ENCODE measurements around the gene PHOX2B. TPM values are rescaled to one million over a fixed set of nuclear protein-coding genes. Genes with fewer than 3 reads are reported as not detected.

The PHOX2B gene
- total RNA-seq, 1 donor from 2014 or later, result not detected

DNA sequence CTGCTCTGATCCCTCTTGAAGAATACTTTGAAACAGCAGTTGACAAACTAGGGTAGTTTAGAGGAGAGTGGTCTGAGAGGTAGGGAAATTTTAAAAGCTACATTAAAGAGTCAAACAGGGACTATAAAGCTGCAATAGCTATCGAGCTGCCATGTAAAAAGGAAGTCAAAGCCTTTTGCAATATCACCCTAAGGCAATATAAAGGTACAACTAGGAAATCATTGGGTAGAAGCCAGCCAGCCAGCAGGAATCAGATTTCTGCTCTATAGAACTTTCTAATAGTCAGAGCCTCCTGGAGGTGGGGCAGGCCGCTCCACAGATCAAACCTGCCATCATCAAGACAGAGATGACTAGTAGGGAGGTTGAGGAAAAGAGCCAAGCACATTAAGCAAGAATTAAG lies 15.2 kb upstream of the PHOX2B start:
- Histone ChIP-seq H3K27me3 (peaks cover 46% of the 10 kb centered on the region), H3K27ac (no peak overlapping the region), H3K9me3 (no peaks in the 10 kb centered on the region), H3K36me3 (no peaks in the 10 kb centered on the region), H3K4me1 (no peaks in the 10 kb centered on the region), H3K4me3 (no peak overlapping the region)
- no peak for TF ChIP-seq CTCF (IDR thresholded peaks at IDR 0.05)
- intact Hi-C loops (cut with DNase I), result no loop called here
- DNase-seq (no peak), ATAC-seq (no peak)

DNA sequence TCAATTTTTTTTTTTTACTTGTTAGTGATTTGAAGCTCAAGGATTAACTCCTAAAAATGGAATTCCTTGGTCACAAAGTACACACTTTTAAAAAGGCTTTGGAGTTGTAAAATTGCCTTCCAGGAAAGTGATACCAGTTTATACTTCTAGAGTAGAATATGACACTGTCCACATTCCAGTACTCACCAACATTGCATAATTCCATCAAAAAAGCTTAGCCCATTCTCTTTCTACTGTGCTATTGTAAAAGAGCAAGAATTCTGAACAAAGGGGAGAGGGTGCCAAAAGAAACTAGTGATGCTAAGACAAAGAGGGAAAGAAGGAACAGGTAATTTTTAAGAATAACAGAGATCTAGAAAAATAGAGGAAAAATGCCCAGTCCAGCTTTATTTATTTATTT lies 10.4 kb upstream of the PHOX2B start:
- no peak for ATAC-seq
- intact Hi-C loops (cut with DNase I), result no loop called here
- peaks cover 74% of the 10 kb centered on the region for H3K27me3 ChIP-seq
- no peak for TF ChIP-seq CTCF (IDR thresholded peaks at IDR 0.05)
- H3K27ac ChIP-seq, result no peak overlapping the region
- H3K9me3 ChIP-seq, result no peaks in the 10 kb centered on the region
- no peaks in the 10 kb centered on the region for H3K4me1 ChIP-seq
- no peaks in the 10 kb centered on the region for H3K36me3 ChIP-seq
- DNase-seq, result no peak
- H3K4me3 ChIP-seq, result no peak overlapping the region

GRCh38 chr4:41757521-41758156 lies 9.1 kb upstream of the PHOX2B start:
- ATAC-seq (no peak), DNase-seq (no peak)
- Histone ChIP-seq H3K36me3 (no peaks in the 10 kb centered on the region), H3K27me3 (peaks cover 87% of the 10 kb centered on the region), H3K9me3 (no peaks in the 10 kb centered on the region), H3K4me3 (no peak overlapping the region), H3K27ac (no peak overlapping the region), H3K4me1 (no peaks in the 10 kb centered on the region)
- TF ChIP-seq CTCF (IDR thresholded peaks at IDR 0.05), result no peak
- intact Hi-C loops (cut with DNase I), result no loop called here

DNA sequence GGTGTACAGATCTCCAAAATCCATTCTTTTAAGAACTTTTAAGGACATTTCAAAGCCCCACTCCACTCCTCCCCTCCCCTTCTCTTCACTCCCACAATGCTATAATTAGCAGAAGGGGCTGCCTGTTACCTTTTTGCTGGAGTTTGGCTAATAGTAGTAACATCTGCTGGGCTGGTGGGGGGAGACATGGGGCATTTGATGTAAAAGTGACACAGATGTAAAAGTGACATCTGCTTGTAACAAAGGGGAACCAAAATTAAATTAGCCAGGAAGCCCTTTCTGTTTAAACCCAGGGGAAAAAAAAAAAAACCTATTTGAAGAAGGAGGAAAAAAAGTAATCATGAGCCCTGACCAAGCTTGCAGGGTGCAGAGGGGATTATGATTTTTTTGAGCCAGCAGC lies 5.4 kb upstream of the PHOX2B start:
- ATAC-seq (no peak), DNase-seq (no peak)
- Histone ChIP-seq H3K9me3 (no peaks in the 10 kb centered on the region), H3K4me1 (no peaks in the 10 kb centered on the region), H3K36me3 (no peaks in the 10 kb centered on the region), H3K27ac (no peak overlapping the region), H3K27me3 (peaks cover 96% of the 10 kb centered on the region), H3K4me3 (no peak overlapping the region)
- intact Hi-C loops (cut with DNase I), result no loop called here
- no peak for TF ChIP-seq CTCF (IDR thresholded peaks at IDR 0.05)

DNA sequence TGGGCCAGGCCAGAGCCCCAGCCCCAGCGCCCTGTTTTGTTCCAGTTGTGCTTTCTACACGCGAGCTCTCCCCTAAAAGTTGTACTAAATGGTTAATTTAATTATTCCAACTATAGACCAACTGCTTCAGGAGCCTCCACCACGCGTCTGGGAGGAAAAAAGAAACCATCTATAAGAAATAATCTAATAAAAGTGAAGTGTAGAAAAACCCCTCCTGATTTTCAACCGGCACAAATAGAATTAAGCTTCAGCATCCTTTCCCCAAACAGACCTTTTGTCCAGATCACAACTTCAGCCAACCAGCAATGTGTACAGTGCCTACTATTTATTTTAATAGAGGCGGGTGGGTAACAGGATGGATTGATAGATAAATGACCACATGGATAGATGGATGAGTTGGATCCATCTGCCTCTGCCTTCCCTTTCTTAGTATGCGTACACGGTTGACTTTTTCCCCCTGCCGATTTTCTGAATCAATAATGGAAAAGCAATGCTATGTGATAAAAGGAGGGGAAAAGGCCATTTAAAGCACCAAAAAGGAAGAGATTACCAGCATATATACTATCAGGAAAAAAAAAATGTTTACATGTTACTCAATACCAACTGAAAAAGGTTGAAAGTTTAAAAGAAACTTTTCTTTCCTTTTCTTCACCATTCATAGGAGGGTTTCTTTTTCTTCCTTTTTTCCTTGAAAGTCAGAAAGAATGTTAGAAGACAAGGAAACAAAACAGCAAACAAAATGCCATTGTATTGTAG lies 3.7 kb upstream of the PHOX2B start:
- H3K4me3 ChIP-seq, result no peak overlapping the region
- no peak overlapping the region for H3K27ac ChIP-seq
- H3K36me3 ChIP-seq, result no peaks in the 10 kb centered on the region
- TF ChIP-seq CTCF (IDR thresholded peaks at IDR 0.05), result no peak
- H3K4me1 ChIP-seq, result no peaks in the 10 kb centered on the region
- no peaks in the 10 kb centered on the region for H3K9me3 ChIP-seq
- H3K27me3 ChIP-seq, result peaks cover 98% of the 10 kb centered on the region
- DNase-seq (no peak), ATAC-seq (no peak)
- intact Hi-C loops (cut with DNase I), result no loop called here
